Subcutaneous abdominal adipose tissue (tissue), 5 donors: Measurements from ENCODE around the gene TMEM258.

Experiments
- H3K27ac ChIP-seq: one replicate; pipeline ENCODE4 v1.7.0; 2013; ENCODE audit warnings: low read depth, mild to moderate bottlenecking, inconsistent platforms, low read length, moderate library complexity
- H3K27me3 ChIP-seq, 5 donors: one replicate each; pipeline ENCODE4 v1.7.0; 2013; ENCODE audit warnings: low read length in 5 of 5, inconsistent platforms in 1 of 5; ENCODE audit not compliant: control insufficient read depth in 5 of 5, insufficient read depth in 4 of 5
- H3K36me3 ChIP-seq, 5 donors: one replicate each; pipeline ENCODE4 v1.7.0; 2013; ENCODE audit warnings: low read length in 5 of 5; ENCODE audit not compliant: control insufficient read depth in 5 of 5, insufficient read depth in 5 of 5
- H3K4me1 ChIP-seq, 5 donors: one replicate each; pipeline ENCODE4 v1.7.0; 2013; ENCODE audit warnings: low read length in 5 of 5, mild to moderate bottlenecking in 3 of 5, moderate library complexity in 1 of 5; ENCODE audit not compliant: control insufficient read depth in 5 of 5, insufficient read depth in 5 of 5
- H3K4me3 ChIP-seq, 5 donors: one replicate each; pipeline ENCODE4 v1.7.0; 2013; ENCODE audit warnings: low read length in 5 of 5, low read depth in 1 of 5
- H3K9ac ChIP-seq, 5 donors: one replicate each; pipeline ENCODE4 v1.7.0; 2013; ENCODE audit warnings: low read length in 5 of 5, mild to moderate bottlenecking in 4 of 5, moderate library complexity in 3 of 5
- H3K9me3 ChIP-seq, 5 donors: one replicate each; pipeline ENCODE4 v1.7.0; 2013; ENCODE audit warnings: low read length in 5 of 5; ENCODE audit not compliant: control insufficient read depth in 5 of 5
- donor health status: healthy.
- donor health status: healthy.
- donor health status: healthy.
- donor health status: healthy.
- donor health status: healthy.

TMEM258 gene

DNA sequence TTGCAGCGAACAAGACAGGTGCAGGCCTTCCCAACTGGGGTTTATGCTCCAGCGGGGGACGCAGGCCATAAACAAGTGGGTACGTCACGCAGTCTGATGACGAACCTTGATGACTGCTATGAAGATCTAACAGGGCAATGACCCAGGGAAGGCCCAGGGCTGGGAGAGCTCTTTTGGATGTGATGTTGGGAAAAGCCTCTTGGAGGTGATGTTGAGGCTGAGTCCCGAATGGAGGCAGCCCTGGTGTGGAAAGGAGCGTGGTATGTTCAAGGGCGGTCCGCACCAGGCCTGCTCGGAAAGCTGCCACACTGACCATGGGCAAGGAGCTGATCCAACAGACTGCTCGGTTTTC is 41.5 kb upstream of the TMEM258 start:
- no peak overlapping the region for H3K9ac ChIP-seq
- H3K4me3 ChIP-seq = no peak overlapping the region
- H3K27ac ChIP-seq = peak overlapping the region; percentile 46
- peaks cover 0 to 3% (median 0%) of the 10 kb centered on the region in 5 donors for H3K27me3 ChIP-seq
- H3K36me3 ChIP-seq = peaks cover 0 to 12% (median 4%) of the 10 kb centered on the region in 5 donors
- no peaks in the 10 kb centered on the region for H3K9me3 ChIP-seq
- H3K4me1 ChIP-seq = peaks cover 13 to 48% (median 30%) of the 10 kb centered on the region in 5 donors

DNA sequence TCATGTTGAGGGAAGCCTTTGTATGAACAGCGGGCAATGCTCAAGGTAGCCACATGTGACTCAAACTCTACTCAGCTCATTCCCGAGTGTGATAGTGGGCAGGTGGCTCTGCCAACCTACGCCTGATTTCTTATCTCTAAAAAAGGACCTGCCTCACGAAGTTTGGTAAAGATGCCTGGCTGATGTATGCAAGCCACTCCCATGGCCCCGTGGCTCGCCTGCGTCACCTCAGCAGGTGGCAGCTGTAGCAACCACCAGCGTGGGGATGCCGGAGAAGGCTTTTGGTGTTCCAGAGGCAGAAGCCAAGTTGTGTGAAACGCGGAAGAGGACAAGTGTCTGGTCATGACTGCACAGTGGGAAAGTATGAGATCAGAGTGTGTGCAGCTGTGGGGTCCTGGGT is 41.1 kb upstream of the TMEM258 start:
- H3K9ac ChIP-seq = no peak overlapping the region
- H3K27me3 ChIP-seq = peaks cover 0 to 4% (median 0%) of the 10 kb centered on the region in 5 donors
- H3K4me3 ChIP-seq = no peak overlapping the region
- peaks cover 0 to 8% (median under 1%) of the 10 kb centered on the region in 5 donors for H3K36me3 ChIP-seq
- H3K9me3 ChIP-seq = no peaks in the 10 kb centered on the region
- H3K27ac ChIP-seq = no peak overlapping the region
- H3K4me1 ChIP-seq = peaks cover 14 to 53% (median 34%) of the 10 kb centered on the region in 5 donors

- peaks cover 0 to 4% (median 0%) of the 10 kb centered on the region in 5 donors for H3K27me3 ChIP-seq
- no peaks in the 10 kb centered on the region for H3K9me3 ChIP-seq
- H3K9ac ChIP-seq = no peak overlapping the region
- H3K36me3 ChIP-seq = peaks cover 0 to under 1% (median 0%) of the 10 kb centered on the region in 5 donors
- H3K27ac ChIP-seq = no peak overlapping the region
- H3K4me1 ChIP-seq = peaks cover 14 to 60% (median 41%) of the 10 kb centered on the region in 5 donors
- no peak overlapping the region for H3K4me3 ChIP-seq
Observed at GRCh38 chr11:61832754-61833153, 40.4 kb upstream of the TMEM258 start.

GRCh38 chr11:61832207-61832606 is 39.8 kb upstream of the TMEM258 start:
- Histone ChIP-seq H3K9ac (no peak overlapping the region), H3K9me3 (no peaks in the 10 kb centered on the region), H3K4me1 (peaks cover 14 to 65% (median 47%) of the 10 kb centered on the region in 5 donors), H3K27me3 (peaks cover 0 to 4% (median 0%) of the 10 kb centered on the region in 5 donors), H3K36me3 (no peaks in the 10 kb centered on the region), H3K27ac (no peak overlapping the region), H3K4me3 (no peak overlapping the region)

DNA sequence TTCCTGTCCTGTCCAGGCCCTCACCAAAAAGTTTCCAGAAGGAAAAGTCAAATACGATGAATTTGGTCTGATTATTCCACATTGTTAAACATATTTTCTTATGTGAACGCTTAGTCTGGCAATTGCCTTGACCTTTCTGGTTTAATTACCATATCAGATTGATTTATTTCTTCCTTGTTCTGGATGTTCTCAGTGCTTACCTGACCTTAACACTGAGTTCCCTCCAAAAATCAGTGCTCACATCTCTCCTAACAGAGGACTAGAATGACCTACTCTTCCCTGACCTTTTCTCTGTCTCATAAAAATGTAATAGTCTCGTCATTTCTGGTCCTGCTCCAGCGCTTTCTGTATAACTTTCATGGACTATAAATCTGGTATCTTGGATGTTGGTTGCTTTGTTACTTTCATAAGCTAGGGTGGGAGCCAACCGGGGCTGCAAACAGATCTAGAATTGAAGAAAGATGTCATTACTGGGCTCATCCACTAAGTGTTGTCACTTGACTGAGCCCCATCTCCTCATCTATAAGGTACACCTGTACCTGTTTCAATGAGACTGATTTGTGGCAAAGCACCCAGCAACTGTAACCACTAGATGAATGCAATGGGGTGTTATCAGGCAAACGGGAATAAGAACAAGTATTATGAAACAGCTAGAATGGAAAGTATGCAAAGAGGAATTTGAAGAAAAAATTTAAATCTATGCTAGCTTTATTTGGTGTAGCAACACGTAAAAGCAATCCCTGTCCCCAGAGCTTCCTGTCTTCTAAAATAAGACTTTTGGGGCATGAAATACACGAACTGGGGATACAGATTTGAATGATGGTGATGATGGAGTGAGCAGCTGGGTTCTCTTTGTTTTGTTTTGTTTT is 38.1 kb upstream of the TMEM258 start:
- H3K36me3 ChIP-seq = no peaks in the 10 kb centered on the region
- H3K27ac ChIP-seq = peak overlapping the region; percentile 55
- no peak overlapping the region for H3K4me3 ChIP-seq
- no peaks in the 10 kb centered on the region for H3K9me3 ChIP-seq
- H3K9ac ChIP-seq = no peak overlapping the region
- peaks cover 14 to 67% (median 52%) of the 10 kb centered on the region in 5 donors for H3K4me1 ChIP-seq
- peaks cover 0 to 4% (median 0%) of the 10 kb centered on the region in 5 donors for H3K27me3 ChIP-seq

DNA sequence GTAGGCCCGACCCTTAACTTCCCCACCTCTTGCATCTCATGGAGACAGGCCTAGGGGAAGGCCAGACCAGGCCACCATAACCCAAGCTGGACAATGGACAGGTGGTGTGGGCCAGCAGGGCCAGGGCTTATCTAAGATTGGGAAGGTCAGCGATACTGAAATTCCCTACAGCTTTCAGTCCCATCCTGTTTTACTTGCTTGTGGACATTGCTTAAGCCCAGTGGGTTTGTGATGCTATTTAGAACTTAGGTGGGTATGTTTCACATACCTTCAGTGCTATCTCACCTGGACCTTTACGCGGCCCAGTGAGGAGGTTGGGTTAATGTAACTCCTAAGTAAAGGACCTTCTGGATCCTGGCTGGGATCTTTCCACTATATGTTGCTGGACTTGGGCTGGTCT is 37.4 kb upstream of the TMEM258 start:
- no peaks in the 10 kb centered on the region for H3K36me3 ChIP-seq
- no peaks in the 10 kb centered on the region for H3K9me3 ChIP-seq
- H3K27ac ChIP-seq = peak overlapping the region; percentile 55
- peak overlapping the region in 1 of 5 donors; percentile 21 for H3K9ac ChIP-seq
- peaks cover 14 to 62% (median 48%) of the 10 kb centered on the region in 5 donors for H3K4me1 ChIP-seq
- peak overlapping the region in 1 of 5 donors; percentile 77 for H3K4me3 ChIP-seq
- peaks cover 0 to 4% (median 0%) of the 10 kb centered on the region in 5 donors for H3K27me3 ChIP-seq

GRCh38 chr11:61828629-61829407 is 36.4 kb upstream of the TMEM258 start:
- Histone ChIP-seq H3K4me3 (peak overlapping the region; percentile 51 to 77 (median 68)), H3K4me1 (peaks cover 12 to 53% (median 40%) of the 10 kb centered on the region in 5 donors), H3K27me3 (peaks cover 0 to 4% (median 0%) of the 10 kb centered on the region in 5 donors), H3K27ac (peak overlapping the region; percentile 55), H3K9me3 (no peaks in the 10 kb centered on the region), H3K36me3 (no peaks in the 10 kb centered on the region), H3K9ac (peak overlapping the region; percentile 36 to 81 (median 62))

DNA sequence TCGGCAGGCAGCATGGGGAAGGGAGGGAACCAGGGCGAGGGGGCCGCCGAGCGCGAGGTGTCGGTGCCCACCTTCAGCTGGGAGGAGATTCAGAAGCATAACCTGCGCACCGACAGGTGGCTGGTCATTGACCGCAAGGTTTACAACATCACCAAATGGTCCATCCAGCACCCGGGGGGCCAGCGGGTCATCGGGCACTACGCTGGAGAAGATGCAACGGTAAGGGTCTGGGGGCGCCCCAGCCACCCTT is 35.9 kb upstream of the TMEM258 start:
- H3K4me3 ChIP-seq = peak overlapping the region; percentile 38 to 77 (median 68)
- peak overlapping the region; percentile 55 for H3K27ac ChIP-seq
- H3K9me3 ChIP-seq = no peaks in the 10 kb centered on the region
- peaks cover 0 to 4% (median 0%) of the 10 kb centered on the region in 5 donors for H3K27me3 ChIP-seq
- H3K36me3 ChIP-seq = no peaks in the 10 kb centered on the region
- H3K4me1 ChIP-seq = peaks cover 12 to 52% (median 40%) of the 10 kb centered on the region in 5 donors
- H3K9ac ChIP-seq = peak overlapping the region in 4 of 5 donors; percentile 36 to 62 (median 58)

- peak within 1 kb of the TSS; percentile 60 to 77 (median 68) for H3K4me3 ChIP-seq
- no peaks in the 10 kb centered on the region for H3K36me3 ChIP-seq
- H3K27ac ChIP-seq = peak within 1 kb of the TSS; percentile 55
- H3K27me3 ChIP-seq = peaks cover 0 to 4% (median 0%) of the 10 kb centered on the region in 5 donors
- no peaks in the 10 kb centered on the region for H3K9me3 ChIP-seq
- peak within 1 kb of the TSS; percentile 36 to 81 (median 62) for H3K9ac ChIP-seq
- peaks cover 12 to 52% (median 40%) of the 10 kb centered on the region in 5 donors for H3K4me1 ChIP-seq
Observed at GRCh38 chr11:61827571-61828378, 35.4 kb upstream of the TMEM258 start, which contains the start of gene FADS2. Gene FADS2 (plus strand): TSS chr11:61828300. CDS start chr11:61828391, 91 bp downstream.
